Measurements from ENCODE around the gene ALPP.
"Not testable (repeated sequence)": the region's sequence is repeated elsewhere in the genome, so short reads cannot be mapped to it uniquely, and the experiment has no call there.

Gene ALPP

DNA sequence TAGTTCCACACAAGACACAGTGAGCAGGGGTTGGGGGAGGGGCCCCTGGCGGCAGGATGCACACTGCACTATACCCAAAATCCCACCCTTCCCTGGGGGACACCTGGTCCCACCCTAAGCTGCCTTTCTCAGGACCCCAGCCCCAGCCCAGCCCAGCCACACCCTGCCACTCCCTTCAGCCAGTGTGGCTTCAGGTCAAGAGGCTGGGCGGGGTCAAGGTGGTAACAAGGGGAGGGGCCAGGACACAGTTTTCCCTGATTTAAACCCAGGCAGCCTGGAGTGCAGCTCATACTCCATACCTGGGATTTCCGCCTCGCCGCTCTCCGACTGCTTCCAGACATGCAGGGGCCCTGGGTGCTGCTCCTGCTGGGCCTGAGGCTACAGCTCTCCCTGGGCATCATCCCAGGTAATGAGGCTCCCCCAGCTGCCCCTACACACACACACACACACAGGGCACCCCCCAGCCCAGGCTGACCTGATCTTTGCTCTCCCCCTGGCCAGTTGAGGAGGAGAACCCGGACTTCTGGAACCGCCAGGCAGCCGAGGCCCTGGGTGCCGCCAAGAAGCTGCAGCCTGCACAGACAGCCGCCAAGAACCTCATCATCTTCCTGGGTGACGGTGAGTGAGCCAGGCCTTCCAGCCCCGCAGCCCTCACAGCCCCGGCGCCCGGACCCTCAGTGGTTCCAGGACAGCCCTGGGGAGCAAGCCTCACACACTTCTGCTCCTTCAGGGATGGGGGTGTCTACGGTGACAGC is 28.2 kb downstream of the ALPP start, which contains the start of gene ALPG:
TSS of gene ALPG (plus strand) at position 289 of the 755 bp plus-strand sequence. CDS start at position 340, 51 bp downstream.
- no peak for DNase-seq (ENCODE audit: low read depth)

DNA sequence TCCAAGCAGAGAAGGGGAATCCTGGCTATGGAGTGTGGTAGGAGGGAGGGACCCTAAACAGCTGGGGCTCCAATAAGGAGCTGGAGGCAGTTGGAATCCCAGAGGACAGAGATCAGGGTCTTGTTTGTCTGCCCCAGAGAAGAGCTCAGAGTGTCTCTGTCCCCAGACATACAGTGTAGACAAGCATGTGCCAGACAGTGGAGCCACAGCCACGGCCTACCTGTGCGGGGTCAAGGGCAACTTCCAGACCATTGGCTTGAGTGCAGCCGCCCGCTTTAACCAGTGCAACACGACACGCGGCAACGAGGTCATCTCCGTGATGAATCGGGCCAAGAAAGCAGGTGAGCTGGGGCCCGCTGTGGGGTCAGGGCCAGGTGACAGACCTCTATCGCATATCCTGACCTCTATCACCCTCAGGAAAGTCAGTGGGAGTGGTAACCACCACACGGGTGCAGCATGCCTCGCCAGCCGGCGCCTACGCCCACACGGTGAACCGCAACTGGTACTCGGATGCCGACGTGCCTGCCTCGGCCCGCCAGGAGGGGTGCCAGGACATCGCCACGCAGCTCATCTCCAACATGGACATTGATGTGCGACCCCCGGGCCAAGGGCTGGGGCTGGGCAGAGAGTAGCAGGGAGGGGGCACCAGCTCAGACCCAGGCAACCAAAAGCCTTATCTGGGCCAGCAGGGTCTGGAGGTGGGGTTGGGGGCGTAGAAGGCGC is 29.0 kb downstream of the ALPP start:
- not testable (repeated sequence) for DNase-seq (ENCODE audit: low read depth)

DNA sequence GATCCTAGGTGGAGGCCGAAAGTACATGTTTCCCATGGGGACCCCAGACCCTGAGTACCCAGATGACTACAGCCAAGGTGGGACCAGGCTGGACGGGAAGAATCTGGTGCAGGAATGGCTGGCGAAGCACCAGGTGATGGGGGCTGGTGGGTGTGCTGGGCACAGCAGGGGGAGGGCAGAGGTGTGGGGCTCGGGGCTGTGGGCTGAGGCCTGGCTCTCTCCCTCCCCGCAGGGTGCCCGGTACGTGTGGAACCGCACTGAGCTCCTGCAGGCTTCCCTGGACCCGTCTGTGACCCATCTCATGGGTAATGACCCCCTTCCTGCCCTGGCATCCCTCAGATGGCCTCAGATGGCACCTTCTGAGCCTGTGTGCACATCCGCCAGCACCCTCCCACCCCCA is 29.7 kb downstream of the ALPP start:
- not testable (repeated sequence) for DNase-seq (ENCODE audit: low read depth)

DNA sequence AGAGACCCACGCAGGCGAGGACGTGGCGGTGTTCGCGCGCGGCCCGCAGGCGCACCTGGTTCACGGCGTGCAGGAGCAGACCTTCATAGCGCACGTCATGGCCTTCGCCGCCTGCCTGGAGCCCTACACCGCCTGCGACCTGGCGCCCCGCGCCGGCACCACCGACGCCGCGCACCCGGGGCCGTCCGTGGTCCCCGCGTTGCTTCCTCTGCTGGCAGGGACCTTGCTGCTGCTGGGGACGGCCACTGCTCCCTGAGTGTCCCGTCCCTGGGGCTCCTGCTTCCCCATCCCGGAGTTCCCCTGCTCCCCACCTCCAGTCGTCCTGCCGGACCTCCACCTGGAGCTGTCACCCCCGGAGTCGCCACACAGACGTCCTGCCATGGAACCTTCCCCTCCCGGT is 31.1 kb downstream of the ALPP start:
- not testable (repeated sequence) for DNase-seq (ENCODE audit: low read depth)

DNA sequence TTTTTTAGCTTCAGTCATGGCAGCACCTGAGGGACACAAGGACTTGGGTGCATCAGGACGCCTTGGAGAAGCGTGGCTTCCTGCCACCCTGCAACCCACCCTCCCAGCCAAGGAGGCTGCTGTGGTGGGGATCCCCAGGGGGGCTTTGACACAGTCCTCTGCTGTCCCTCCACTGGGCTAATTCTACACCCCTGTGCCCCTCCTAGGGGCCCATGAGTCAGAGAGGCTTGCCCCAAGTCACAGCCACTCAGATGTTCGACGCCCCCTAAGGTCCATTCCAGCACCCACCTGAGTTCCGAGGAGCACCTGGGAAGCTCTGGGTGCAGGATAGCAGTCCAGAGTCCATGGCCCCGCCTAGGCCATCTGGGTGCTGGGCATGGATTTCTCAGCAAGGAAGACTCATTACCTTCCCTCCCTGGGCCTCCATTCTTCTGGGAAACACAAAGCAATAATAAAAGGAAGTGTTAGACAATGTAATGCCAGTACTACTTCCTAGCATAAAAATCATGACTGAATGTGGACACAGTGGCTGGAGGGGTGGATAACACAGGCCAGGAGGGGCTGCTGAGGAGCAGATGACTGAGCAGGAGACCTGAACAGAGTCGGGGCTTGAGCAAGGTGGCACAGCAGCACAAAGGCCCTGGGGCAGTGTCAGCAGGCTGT is 31.8 kb downstream of the ALPP start:
- DNase-seq (ENCODE audit: low read depth), result no peak

DNA sequence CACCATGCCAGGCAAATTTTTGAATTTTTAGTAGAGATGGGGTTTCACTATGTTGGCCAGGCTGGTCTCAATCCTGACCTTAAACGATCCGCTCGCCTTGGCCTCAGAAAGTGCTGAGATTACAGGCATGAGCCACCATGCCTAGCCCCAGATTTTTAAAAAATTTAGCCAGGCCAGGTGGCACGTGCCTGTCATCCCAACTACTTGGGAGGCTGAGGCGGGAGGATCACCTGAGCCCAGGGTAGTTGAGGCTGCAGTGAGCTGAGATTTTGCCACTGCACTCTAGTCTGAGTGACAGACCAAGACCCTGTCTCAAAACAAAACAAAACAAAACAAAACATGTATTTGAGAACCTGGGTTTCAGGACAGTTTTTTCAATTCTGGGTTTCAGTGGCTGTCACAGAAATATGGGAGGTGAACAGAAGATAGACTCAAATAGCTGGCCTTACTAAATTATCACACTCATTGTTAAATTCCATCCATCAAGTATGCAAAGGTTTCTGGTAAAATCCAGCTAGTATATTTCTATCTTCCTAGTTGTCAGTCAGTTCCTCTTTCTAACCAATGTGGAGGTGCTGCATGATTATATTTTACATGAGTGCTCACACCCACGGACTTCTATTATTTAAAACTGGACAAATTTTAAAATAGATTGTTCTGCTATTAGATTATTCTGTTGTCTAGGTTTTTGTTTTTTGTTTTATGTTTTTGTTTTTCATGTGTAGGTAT is 33.5 kb downstream of the ALPP start:
- DNase-seq (ENCODE audit: low read depth), result no peak

DNA sequence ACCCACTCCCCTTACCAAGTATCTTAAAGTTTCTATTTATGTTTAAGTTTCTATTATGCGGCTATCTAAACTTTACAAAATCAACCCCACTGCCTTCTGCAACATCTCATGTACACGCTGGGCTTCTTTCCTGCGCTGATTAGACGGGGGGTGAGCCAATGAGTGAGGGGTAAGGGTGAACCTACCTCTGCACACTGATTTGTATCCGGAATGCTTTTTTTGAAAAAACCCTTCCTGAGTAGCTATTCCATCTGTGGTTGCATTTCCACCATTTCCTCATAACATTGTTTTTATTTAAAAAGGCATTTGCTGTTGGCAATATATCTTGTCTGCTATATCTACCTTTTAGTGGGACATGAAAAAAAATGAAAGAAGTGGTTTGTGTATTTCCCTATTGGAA is 34.4 kb downstream of the ALPP start:
- no peak for DNase-seq (ENCODE audit: low read depth)

DNA sequence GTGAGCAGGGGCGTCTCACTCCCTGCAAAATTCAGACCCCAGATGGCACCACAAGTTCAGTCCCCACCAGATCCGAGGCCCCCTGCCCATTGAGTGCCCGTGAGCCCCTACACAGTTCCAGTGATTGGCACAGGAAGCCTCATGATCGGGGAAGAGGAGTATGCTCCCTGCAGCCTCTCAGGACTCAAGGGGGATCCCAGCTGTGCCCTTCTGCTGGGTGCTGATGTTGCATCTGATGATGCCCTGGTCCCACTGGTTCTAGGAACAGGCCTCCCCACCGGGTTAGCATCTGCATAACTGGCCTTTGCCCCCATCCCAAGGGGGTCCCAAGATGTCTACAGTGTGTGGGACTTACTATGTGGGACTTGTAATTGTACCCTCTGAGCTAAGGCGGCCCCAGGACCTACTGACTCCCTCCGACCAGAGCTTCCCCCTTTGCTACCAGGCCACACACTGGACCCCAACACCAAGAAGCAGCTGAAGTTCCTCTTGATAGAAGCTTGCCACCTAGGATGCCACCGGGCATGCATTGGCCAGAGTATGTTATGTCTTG is 36.7 kb downstream of the ALPP start:
- no peak for DNase-seq (ENCODE audit: low read depth)

DNA sequence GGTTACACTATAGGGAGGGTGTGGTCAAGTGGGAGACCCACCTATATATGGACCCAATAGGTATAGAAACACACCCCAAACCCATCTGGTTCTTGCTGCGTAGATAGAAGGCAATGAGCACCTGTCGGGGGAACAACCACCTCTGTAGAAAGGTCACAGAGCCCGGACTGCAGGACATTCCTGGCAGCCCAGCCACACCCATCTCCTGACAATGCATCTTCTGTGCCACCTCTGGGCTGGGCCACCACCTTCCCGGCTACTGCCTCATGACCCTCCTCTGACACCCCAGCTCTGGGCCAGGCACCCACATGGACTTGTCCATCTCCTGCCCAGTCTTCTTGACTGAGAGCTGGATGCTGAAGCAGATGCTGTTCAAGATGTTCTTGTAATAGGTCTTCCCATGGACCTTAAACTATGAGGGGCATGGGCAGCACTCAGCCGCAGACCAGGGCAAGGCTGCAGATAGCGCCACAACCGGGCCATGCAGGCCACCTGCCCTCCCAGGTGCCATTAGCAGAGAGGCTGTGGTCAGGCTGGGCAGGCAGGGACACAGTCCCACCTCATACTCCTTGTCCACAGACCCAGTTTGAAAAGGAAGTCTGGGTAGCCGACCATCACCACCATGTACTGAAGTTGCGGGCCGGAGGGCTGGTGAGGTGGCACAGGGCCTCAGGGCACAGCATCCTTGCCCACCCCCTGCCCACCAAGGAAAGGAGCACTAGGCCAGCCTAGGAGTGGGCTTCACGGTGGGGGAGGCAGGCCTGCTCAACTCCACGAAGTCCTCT is 37.4 kb downstream of the ALPP start:
- no peak for DNase-seq (ENCODE audit: low read depth)

DNA sequence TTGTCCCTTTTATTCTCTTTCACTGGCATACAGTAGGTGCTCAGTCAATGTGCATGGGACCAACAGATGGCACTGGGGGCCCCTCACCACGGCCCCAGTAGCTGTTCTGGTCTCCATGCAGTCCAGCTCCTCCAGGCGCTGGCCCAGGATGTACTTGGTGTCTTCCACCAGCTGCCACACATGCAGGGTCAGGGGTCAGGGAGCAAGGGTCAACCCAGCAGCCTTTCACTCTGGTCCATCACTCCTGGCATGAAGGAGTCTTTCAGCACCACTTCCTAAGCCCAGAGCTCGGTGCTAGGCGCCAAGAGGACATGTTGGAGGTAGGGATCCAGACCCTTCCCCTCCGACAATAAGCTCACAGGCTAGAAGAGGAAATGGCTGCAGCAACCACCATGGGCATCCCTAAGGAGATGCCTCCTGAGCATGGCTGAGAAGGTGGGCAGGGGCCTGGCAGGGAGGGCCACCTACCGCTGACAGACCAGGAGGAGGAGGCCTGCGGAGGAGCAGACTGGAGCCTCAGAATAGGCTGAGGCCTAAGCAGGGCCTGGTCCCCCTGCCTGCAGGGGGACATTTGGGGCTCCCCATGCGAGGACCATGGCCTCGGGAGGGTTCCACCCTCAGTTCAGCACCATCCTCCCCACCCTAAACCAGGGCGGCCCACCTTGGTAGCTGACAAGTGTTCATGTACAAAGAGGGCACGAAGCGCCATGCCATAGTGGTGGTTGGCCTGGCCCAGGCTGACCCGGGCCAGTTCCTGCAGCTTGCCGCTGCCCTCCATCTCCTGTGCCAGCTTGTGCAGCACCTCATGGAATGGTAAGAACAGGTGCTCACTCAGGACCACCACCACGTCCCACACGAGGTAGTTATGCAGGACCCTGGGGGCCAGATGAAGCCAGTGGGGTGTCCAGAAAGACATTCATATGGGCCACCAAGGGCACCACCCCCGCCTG is 38.2 kb downstream of the ALPP start:
- no peak for DNase-seq (ENCODE audit: low read depth)

DNA sequence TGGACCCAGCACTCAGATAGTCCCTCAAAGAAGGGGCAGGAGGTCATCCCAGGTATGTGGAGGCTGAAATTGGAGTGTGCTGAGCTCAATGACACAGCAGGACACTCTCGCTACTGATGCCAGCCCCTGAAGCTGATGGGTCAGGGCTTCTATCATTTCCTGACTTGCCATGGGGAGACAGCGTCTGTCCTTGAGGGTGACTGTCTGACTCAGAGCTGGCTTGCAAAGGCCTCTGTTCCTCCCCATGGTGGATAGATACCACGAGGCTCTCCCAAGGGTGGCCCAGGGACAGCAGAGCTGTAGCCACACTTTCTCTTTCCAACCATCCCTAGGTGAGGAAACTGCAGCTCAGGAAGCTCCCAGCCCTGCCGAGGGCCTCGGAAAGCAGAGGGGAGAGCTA is 38.9 kb downstream of the ALPP start:
- DNase-seq (ENCODE audit: low read depth), result no peak

DNA sequence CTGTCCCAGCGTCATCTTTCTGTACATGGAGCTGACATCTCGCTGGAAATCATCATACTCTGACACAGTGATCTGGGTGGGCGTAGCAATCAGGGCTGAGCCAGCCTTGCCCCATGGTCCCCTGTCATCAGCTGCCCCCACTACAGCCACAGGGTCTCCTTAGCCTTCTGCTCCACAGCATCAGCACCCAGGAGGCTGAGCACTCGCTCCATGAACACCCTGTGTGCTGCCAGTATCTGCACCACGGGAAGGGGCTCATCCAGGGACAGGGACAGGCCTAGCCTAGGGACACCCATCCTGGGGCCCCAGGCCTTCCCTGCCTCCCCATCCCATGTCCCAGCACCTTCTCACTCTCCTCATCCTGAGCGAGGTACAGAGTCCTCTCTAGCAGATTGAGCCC is 39.5 kb downstream of the ALPP start:
- no peak for DNase-seq (ENCODE audit: low read depth)

DNA sequence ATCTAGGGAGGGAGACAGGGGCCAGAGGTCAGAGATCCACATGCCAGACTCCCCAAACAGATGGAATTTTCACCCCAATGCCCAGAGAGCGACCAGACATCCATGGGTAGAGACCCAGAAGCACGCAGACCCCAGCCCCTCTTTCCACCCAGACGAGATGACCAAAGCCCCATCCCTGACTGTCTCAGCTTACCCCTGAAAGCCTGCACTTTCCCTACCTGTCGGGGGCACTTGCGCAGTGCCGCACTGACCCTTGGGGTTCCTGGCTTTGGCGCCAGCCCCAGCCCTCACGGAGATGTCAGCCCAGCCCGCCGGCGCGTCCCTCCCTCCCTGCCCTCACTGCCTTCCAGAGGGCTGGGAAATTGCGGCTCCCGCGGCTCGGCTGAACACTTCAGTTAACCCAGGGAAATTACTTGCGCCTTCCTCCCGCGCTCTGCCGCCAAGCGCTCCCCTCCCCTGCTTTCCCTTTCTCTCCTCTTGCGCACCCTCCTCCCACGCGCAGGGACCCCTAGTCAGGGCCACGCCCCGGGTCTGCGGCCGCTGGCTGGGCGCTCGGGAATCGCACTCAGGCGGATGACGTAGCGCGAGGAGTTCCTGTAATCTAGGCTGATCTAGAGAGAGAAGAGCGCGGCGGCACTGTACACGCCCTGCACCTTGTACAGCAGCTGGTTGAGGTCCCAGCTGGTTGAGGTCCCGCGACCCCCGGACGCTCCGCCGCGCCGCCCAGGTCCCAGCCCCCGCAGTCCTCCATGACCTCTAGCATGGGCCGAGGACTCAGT is 40.1 kb downstream of the ALPP start:
- no peak for DNase-seq (ENCODE audit: low read depth)

DNA sequence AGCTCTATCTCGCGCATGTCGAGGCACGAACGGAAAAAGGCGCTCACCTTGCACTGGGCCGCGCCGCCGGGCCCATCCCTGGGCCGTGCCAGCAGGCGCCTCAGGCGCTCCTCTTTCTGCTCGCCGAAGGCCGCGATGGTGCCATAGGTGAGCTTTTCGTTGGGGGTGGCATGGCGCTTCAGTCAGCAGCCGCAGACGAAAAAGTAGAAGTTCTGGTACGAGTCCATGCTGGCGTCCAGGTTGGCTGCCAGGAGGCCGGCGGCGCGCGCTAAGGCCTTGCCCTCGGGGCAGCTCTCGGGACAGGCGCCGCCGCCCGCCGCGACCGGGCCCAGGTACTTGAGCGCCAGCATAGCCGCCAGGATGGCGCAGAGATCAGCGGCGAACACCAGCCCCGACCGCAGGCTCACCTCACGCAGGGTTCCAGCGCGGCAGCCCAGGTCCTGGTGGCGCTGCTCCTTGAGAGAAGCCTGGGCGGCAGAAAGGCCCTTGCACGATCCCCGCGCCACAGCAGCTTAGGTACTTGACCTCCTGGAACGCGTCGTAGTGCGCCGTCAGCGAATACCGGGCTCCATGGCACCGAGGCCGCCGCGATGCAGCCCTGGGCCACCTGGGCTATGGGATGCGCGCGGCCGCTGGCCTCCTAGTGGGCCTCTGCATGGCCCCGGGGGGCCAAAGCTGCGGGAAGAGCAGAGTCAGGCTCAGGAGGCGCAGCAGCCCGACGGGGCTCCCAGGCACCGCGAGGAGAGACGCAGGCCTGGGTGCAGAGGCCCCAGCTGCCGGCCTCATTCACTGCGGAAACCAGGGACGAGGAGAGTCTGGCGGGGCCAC is 40.9 kb downstream of the ALPP start:
- no peak for DNase-seq (ENCODE audit: low read depth)

DNA sequence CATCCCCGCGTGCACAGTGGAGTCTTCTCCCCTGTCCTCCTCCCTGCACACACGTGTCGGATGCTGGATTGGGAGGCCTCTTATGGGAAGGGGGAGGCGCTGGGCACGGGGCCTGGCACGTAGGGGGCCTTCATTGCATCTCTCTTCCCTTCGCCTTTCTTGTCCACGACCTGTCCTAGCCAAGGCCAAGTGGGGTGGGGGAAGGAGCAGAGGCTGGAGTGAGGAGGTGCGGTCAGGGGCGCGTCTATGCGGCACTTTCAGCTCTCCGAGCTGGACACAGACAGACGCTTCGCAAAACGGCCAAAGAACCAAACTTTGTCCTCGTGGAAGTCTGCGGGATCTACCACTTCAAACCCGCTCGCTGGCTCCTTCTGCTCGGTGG is 41.5 kb downstream of the ALPP start:
- DNase-seq (ENCODE audit: low read depth), result no peak

DNA sequence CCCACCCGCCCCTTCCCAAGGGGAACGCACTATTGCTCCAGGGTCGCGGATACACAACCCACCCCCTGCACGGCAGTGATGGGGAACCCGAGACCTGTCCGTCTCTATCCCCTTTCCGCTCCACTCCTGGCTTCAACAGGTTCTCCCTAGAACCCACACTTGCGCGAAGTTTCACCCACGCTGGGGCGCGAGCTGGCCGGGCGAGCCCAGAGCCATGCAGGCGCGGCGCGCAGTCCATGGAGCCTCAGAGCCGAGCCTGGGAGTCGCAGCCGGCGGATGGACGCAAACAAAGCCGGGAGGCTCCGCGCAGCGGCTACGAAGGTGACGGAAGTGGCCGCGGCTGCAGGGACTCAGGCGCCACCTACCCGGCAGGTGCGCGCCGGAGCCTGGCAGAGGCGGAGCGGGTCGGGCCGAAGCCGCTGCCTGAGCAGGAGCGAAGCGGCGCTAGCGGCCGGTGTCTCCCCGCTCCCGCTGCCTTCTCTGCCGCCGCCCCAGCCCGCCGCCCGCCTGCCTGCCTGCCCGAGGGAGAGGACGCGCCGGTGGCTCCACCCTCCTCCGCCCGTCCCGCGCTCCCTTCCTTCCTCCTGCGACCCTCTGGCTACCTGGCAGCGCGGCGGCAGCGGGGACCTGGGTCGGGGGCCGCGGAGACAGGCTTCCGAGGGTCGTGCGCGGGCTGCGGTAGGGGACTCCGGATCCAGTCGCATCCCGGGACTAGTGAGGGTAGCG is 42.1 kb downstream of the ALPP start:
- DNase-seq (ENCODE audit: low read depth), result no peak

DNA sequence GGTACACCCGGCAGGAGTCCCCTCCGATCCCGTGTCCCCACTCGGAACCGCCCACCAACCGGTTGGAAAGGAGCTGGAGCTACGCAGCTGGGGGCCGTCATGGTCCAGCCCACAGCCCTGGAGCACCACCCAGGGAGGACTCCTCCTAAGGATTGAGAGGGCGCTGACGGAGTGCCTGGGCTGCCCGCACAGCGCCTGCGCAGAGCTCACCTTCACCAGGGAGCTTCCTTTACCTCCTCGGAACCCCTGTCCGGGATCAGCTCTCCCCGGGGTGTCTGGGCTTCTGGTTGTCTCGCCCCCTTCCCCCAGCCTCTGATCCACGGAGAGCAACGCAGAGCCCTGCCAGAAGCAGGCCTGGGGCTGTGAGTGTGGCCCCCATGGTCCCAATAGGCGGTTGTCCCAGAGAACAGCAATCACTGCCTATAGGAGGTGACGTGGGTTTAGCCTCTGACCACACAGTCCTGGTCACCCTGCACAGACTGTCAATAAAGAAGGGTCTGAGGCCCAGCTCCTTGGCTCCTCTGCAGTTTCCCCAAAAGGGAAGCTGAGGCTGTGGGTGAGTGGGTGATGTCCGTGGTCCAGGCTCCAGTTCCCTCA is 42.7 kb downstream of the ALPP start:
- no peak for DNase-seq (ENCODE audit: low read depth)

Measured in fibroblast of the conjunctiva (primary cell).